Fibroblast of peridontal ligament (primary cell): Measurements from ENCODE around the gene HCST.
"Not testable (repeated sequence)": the region's sequence is repeated elsewhere in the genome, so short reads cannot be mapped to it uniquely, and the experiment has no call there.

ENCODE experiments used
- DNase-seq: peaks from one replicate; pipeline ENCODE4 v3.0.0-alpha.2; 2010; ENCODE audit errors: extremely low read depth

Gene HCST

DNA sequence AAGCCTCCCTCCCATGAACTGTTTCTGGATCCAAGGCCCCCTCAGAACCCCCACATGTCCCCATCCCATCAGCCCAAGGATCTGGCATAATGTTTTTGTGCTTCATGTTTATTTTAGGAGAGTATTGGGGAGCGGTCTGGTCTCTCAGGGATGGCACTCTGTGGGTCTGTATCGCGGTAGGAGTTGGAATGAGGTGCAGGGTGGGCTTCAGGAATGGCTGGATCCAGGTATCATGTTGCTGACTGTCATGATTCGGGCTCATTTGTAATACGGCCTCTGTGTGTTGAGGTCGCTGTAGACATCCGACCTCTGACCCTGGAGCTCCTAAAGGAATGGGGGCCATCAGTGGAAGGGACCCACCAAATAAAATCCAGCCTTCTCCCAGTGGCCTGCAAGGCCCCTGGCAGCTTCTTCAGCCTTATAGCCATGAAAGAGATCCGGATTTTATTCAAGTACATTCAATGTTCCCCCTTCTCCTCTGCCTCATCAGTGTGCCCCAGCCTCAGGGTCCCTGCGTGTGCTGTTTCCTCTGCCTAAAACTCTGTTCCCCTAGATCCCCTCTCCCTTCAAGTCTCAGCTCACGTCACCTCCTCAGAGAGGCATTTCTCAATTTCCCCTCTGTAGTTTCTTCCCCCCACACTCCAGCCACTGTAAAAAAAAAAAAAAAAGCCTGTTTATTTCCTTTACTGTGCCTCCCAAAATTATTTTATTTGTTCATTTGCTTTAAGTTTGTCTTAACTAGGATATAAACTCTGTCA lies 2.2 kb downstream of the HCST start:
- no peak for DNase-seq

DNA sequence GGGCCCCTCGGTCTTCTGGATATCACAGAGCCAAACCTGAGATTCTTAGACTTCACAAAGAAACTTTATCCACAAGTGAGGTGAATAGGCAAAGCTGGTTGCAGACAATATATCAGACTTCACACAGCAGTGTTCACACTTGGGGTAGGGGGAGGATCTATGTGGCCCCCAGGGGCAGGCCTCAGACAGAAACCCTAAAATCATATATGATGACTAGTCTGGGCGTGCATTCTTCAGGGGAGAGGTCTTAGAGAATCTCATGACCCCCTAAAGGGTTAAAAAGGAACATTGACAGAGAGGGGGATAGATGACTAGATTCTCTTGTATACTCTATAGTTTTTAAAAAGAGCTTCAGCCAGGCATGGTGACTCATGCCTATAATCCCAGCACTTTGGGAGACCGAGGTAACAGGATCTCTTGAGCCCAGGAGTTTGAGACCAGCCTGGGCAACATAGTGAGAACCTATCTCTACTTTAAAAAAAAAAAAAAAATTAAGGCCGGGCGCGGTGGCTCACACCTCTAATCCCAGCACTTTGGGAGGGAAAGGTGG lies 2.9 kb downstream of the HCST start:
- DNase-seq: no peak

DNA sequence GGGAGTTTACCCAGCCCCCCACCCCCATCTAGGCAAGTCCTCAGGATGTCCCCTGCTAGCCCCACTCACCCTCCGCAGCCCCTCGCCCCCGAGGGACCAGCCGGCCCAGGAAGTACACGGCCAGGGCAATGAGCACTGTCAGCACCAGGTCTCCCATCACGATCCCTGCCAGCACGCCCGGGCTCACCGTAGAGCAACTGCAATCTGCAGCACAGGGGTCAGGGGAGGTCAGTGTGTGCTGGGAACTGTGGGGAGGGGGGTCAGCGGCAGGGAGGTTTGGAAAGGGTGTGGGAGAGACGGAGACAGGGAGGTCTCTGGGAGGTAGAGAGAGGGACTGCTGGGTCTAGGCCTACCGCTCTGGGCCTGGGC lies 5.0 kb downstream of the HCST start:
- no peak for DNase-seq

GRCh38 chr19:35908010-35908441 lies 5.7 kb downstream of the HCST start, which contains the start of gene TYROBP:
Gene TYROBP, minus strand, starts transcription at chr19:35908295. Its CDS starts 67 bp downstream, at chr19:35908228.
- DNase-seq: no peak

- DNase-seq: no peak
These were observed 6.8 kb downstream of the HCST start for GRCh38 chr19:35908973-35909683.

- no peak for DNase-seq
These were observed 7.3 kb downstream of the HCST start for GRCh38 chr19:35909684-35910035.

DNA sequence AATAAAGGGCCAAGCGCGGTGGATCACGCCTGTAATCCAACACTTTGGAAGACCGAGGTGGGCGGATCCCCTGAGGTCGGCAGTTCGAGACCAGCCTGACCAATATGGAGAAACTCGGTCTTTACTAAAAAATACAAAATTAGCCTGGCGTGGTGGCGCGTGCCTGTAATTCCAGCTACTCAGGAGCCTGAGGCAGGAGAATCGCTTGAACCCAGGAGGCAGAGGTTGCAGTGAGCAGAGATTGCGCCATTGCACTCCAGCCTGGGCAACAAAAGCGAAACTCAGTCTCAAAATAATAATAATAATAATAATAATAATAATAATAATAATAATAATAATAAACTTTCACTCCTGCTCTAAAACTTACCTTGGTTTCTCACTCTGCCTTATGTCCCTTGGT lies 8.0 kb downstream of the HCST start:
- not testable (repeated sequence) for DNase-seq

DNA sequence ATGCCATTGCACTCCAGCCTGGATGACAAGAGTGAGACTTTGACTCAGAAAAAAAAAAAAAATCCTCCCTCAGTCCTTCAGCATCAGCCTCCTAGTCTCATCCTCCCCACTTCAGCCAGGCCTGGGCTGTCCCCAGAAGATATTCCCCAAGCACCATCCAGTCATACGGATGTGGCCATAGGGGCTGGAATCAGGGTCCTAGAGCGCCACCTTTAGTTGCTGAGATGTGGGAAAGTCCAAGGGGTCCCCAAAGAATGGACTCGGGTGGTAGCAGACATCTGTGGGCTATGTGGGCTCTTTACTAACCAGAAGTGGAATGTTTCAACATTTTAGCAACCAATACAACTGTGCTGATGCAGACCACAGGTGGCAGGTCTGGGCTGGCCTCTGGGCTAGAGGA lies 8.8 kb downstream of the HCST start:
- DNase-seq: no peak

DNA sequence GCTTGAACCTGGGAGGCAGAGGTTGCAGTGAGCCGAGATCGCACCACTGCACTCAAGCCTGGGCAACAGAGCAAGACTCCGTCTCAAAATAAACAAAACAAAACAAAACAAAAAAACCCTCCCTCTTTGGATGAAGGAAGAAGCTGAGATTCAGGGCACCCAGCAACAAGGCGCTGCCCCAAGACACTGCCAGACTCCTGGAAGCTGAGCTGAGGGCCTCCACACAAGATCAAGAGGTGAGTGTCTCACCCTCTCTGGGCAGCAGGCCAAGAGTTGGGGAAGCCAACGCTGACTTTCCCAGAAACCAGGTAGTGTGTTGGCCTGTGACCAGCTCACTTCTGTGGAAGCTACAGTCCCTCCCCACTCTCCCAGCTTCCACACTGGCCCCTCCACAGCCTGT lies 9.5 kb downstream of the HCST start:
- no peak for DNase-seq

GRCh38 chr19:35913589-35913988 lies 11.3 kb downstream of the HCST start:
- DNase-seq: no peak

- no peak for DNase-seq
These were observed 13.1 kb downstream of the HCST start for GRCh38 chr19:35915443-35915842.

DNA sequence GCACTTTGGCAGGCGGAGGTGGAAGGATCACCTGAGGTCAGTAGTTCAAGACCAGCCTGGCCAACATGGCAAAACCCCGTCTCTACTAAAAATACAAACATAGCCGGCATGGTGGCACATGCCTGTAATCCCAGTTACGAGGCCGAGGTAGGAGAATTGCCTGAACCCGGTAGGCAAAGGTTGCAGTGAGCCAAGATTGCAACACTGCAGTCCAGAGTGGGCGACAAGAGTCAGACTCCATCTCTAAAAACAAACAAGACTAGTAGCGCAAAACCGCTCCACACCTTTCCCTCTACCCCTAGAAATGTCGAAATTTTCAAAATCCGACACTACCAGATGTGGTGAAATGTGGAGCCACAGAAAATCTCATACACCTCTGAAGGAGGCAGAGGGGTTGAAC lies 17.0 kb downstream of the HCST start:
- no peak for DNase-seq

DNA sequence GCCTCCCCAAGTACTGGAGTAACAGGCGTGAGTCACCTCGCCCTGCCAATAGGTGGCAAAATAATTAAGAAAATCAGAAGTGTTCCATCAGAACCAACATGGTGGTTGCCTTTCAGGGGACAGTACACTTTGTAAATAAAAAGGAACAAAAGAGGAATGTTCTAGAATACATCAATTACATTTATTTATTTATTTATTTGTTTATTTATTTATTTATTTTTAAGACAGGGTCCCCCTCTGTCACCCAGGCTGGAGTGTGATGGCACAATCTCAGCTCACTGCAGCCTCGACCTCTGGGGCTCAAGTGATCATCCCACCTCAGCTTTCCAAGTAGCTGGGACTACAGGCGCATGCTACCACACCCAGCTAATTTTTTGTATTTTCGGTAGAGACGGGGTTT lies 18.7 kb downstream of the HCST start:
- DNase-seq: no peak

- no peak for DNase-seq
These were observed 23.2 kb downstream of the HCST start for GRCh38 chr19:35925501-35925900.

- no peak for DNase-seq
These were observed 26.2 kb downstream of the HCST start for GRCh38 chr19:35928507-35928906.

DNA sequence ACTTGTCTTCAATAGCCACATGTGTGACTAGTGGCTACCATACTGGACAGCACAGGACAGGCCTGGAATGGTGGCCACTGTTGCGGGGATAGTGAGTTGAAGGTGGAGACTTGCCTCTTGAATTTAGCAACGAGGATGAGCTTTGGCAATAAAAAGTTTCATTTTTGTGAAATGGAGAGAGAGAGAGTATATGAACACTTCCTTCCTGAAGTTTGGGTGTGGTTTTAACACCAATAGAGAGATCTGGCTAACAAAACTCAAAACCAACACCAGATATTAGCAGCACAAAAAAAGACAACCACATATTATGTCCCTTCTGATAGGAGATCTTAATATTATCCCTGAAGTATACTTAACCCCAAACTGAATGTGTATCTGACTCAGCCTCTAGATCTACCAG lies 27.5 kb downstream of the HCST start:
- no peak for DNase-seq

- peak; percentile 99 for DNase-seq
These were observed 29.0 kb downstream of the HCST start for GRCh38 chr19:35931161-35931873.

- DNase-seq: no peak
These were observed 29.5 kb downstream of the HCST start for GRCh38 chr19:35931874-35932202.

DNA sequence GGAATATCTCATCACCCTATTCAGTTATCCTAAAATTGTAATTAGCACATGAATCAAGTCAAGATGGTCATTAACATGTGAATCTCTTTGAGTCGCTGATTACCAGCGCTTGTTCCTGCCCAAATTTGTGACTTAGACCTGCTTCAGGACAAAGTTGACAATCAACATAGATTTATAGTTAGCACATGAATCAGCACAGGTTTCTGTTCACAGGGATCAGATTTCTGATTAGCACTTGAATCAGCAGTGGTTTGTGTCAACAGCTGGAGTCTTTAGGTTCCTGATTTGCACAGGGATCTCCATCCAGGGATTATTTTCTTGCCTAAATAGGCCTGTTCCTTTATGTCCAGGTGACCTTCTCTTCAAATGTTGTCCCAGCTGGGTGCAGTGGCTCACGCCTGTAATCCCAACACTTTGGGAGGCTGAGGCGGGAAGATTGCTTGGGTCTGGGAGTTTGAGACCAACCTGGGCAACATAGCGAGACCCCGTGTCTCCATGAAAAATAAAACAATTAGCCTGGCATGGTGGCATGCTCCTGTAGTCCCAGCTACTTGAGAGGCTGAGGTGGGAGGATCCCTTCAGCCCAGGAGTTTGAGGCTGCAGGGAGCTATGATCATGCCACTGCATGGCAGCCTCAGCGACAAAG lies 30.1 kb downstream of the HCST start:
- DNase-seq: no peak

GRCh38 chr19:35935911-35936737 lies 33.8 kb downstream of the HCST start, which contains the start of gene LRFN3:
Gene LRFN3, plus strand, starts transcription at chr19:35936374. Its CDS starts 3,052 bp downstream, at chr19:35939426.
- DNase-seq: peak; percentile 50

DNA sequence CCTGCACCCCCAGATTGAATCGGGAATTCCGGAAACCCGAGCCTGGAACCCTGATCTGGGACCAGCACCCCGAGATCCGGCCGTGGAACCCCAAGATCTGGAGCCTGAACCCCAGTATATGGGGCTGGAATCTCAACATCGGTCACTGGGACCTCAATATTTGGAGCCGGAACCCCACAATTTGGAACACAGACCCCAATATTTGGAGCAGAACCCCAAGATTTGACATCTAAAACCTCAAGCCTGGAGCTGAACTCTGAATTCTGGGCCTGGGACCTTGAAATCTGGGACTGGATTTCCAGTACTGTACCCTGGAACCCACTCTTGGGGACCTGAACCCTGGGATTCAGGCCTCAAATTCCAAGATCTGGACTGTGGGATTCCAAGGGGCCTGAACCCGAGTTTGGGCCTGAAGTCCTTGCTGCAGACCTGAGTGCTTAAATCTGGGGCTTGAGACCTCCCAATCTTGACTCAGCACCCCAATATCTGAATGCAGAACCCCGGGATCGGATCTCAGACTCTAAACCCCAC lies 34.5 kb downstream of the HCST start:
- DNase-seq: peak; percentile 5
